Bone marrow (tissue), 2 donors: ENCODE data around the gene CYTH2.

Experiments used
- DNase-seq, 2 donors: peaks; one replicate each; lab custom pipeline; 2025; lab: John Stamatoyannopoulos, UW

The CYTH2 gene

DNA sequence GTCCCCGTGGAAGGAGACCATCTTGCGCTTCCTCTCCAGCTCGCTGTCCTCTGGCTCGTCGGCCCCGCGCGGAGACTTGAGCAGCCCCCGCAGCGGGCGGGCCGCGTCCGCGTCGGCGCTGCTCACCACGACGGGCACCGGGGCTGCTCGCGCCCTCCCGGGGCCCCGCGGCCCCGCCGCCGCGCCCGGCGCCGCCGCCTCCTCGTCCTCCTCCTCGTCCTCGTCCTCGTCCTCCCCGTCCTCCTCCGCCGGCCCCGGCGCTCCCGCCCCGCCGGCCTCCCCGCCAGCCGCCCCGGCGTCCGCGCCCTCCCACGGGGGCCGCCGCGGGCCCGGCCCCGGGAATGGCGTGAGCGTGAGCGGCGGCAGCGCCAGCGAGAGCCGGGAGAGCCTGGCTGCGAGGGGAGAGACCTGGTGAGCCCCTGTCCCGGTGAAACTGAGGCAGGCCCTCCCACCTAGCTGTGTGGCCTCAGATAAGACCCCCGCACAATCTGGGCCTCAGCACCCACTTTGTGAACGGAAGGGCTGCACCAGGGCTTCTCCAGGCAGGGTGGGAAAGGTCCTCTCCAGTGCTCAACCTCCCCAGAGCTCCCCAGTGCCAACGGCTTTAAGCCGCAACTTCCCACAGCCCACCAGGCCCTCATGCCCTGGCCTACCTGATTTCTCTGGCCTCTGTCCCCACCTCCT, 24.7 kb downstream of the CYTH2 start:
- no peak for DNase-seq

DNA sequence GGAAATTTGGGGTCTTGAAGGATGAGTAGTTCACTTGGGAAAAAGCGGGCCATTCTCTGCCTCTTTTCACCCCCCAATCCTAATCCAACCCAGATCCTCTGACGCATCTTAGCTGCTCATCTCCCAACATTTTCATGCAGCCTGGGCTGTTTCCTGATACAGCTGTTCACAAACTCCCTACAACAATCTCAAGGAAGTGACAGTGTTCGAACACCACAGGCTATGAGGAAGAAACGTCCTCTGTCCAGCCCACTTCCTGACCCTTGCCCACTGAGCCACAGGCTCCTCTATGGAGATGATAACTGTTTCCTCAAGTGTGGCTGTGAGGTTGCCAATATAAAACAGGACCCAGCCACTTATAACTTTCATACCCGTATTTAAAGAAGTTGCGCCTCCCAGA, 26.2 kb downstream of the CYTH2 start:
- DNase-seq = no peak

DNA sequence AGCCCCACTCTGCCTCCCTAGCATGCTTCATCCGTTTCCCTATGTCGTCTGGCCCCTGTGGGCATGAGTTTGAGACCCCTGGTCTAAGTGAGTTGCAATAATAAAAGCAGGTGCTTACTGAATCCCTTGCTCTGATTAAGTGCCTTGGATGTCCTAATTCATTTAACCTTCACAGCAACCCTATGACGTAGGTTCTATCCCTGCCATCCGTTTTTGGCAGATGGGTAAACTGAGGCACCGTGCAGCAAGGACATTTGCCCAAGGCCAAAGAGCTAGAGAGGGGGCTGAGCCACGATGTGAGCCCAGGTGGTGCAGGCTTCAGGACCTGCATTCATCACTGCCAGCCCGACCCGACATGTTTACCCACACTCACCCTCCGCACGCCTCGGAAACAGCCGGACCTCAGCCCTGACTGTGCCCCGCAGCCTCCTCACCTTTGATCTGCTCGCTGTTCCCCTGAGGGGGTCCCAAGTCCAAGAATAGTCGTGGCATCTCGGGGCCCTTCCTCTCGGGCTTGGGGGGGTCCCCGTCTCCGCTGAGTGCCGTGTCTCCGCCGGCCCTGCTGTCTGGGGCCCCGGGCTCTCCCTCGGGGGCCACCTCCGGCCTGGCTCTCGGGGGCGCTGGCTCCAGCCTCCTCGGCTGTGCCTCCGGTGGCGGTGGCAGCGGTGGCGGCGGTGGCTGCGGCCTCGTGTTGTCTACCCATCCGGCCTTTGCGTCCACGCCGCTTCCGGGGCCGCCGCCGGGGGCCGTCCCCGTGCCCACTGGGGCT, 28.0 kb downstream of the CYTH2 start:
- DNase-seq = no peak

DNA sequence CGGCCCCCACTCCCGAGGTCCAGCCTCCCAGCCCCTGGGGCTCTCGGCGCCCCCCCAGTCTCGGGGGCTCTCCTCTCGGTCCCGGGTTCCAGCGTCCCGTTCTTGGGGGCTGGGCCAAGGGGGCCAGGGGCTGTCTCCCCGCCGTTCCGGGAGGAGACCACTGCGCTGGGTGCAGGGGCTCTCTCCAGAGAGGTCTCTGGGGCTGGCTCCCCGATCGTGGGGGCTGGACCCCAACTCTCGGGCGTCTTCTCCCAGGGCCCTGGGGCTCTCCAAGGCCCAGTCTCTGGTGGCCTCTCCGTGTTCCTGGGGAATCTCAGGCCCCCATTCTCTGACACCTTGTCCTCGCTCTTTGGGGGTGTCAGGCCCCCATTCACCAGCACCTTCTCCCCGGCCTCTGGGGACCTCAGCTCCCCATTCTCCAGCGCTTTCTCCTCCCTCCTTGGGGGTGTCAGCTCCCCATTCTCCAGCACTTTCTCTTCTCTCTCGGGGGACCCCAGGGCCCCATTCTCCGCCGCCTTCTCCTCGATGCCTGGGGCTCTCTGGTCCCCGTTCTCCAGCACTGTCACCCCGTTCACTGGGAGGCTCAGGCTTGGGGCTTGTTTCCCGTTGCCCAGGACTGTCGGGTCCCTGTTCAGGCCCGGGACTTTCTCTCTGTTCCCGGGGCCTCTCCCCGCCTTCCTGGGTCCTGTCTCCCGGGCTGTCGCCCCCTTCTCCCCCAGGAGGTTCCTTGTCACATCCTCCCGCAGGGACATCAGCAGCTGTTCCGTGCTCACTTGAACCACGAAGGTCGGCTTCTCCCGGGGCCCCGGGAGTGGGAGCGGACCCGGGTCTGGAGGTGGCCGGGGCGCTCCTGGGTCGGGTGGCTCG, 28.8 kb downstream of the CYTH2 start:
- no peak for DNase-seq

DNA sequence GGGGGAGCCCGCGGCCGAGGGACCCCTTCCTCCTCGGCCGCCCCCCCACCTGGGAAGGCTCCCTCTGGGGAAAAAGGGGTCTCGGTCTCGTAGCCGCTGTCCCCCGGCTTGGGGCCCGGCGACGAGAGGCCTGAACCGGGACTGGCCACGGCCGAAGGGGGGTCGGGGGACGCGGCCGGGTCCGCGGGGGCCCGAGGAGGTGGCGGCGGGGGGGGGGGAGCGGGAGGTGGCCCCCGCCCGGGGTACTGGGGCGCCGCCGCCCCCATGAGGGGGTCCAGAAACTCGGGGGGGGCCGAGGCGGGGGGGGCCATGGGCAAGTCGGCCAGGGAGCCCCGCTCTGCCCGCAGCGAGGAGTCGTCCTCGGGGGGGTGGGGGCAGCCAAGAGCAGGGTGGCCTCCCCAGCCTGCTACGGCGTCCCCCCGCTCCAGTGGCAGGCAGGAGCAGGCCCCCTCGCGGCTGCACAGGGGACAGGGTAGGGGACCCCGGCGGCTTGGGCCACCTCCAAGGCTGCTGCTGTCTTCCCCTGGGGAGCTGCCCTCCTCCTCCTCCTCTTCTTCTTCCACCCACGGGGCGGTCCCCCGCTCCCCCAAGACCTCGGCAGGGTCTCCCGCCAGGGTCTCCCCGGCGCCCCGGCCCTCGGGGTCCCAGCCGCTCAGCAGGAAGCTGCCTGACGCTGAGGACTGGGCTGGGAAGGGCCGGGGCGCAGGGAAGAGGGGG, 29.6 kb downstream of the CYTH2 start:
- DNase-seq = no peak

DNA sequence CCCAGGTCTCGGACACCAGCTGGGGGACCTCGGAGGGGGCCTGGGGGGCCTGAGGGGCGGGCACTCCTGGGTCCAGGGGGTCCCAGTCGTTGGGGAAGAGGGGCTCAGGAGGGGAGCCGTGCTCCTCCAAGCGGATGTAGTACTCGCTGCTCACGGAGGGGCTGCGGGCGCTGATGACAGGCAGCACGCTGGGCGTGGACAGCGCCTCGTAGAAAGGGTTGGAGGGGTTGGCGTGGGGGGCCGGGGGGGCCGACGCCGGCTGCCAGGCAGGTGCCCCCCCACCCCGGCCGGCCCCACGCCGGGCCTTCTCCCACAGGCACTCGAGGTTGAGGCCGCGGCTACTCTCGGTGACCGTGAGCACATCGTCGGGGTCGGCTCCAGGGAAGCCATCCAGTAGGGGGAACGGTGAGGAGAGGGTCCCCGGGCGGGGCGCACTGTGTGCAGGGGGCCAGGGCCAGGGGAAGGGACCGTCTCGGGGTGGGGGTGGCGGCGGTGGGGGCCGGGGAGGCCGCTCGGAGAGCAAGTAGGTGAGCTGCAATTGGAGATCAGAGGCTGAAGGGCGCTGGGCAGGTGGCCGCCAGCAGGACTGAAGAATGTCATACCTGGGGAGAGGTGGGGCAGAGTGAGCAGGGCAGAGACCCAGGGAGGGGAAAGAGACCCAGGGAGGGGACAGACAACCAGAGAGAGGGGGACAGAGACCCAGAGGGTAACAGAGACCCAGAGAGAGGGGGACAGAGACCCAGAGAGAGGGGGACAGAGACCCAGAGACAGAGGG, 30.3 kb downstream of the CYTH2 start:
- DNase-seq = no peak

DNA sequence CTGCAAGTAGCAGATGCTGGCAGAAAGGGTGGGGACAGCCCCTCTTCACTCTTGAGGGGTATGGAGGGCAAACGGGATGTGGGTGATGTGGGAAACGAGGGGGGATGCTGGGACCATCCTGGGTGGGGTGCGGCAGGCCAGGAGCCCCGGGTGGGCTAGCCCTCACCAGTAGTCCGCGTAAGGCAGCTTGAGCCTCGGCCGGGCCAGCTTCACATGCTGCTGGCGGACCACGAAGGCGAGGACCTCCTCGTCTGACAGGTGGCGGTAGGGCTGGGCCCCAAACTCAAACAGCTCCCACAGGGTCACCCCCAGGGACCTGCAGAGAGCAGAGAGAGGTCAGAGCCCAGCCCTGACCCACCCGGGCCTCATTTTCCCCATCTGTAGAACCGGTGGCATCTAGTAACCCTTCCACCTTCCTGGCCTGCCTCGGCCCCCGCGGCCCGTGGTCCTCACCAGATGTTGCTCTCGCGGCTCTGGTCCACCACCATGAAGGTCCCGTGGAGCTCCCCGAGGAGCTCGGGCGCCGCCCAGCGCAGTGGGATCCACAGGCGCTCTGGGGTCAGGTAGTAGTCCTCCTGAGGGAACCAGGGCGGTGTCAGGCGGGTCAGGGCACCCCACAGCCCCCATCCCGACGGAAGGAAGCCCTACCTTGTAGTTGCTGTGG, 31.8 kb downstream of the CYTH2 start:
- no peak for DNase-seq

DNA sequence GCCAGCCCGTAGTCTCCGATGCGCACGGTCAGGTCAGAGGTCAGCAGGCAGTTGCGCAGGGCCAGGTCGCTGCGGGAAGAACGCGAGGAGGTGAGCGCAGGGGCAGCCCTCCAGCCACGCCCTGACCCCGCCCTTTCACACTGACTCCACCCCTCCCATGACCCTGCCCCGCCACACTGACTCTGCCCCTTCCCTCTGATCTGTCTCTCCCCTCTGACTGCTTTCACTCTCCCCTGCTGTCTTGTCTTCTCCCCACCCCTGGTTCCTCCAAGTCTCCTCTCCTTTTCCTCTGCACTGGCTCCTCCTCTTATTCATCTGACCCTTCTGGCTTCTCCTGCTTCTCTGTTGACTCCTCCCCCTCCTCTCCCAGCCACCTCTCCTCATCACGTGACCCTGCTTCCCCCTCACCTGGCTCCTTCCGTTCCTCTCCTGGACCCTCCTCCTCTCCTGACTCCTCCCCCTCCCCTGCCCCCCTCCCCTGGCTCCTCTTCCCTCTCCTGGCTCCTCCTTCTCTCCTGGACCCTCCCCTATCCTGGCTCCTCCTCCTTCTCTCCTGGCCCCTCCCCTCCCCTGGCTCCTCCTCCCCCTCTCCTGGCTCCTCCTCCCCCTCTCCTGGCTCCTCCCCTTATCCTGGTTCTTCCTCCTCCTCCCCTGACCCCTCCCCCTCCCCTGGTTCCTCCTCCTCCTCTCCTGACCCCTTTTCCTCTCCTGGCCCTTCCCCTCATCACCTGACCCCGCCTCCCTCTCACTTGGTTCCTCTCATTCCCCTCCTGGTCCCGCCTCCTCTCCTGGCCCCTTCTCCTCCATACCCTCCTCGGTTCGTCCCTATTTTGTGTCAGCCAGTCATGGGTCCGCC, 32.6 kb downstream of the CYTH2 start:
- DNase-seq = peak; percentile 32 to 56

DNA sequence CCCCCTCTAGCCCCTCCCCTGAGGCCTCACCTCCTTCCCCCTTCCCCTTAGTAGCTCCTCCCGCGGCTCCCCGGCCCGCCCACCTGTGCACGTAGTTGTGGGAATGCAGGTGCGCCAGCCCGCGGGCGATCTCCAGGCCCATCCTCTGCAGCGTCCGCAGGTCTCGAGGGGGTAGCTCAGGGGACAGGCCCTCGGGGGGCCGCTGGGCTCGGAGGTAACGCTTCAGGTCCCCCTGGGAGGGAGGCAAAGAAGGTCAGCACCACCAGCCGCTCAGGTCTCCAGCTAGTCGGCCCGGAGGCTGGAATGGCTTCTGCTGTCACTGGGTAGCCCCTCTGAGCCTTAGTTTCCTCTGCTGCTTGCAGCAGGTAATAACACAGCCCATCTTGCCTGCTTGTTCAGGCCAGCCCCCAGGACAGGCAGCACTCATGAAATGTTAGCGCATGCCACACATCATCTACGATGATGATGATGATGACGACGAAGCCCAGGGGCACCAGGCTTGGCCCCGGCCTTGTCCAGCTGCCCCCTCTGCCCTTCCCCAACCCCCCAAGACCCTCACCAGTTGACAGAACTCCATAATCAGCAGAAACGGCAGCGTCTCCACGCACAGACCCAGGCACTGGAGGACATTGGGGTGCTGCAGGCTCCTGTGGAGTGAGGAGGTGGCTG, 33.3 kb downstream of the CYTH2 start:
- DNase-seq = no peak

DNA sequence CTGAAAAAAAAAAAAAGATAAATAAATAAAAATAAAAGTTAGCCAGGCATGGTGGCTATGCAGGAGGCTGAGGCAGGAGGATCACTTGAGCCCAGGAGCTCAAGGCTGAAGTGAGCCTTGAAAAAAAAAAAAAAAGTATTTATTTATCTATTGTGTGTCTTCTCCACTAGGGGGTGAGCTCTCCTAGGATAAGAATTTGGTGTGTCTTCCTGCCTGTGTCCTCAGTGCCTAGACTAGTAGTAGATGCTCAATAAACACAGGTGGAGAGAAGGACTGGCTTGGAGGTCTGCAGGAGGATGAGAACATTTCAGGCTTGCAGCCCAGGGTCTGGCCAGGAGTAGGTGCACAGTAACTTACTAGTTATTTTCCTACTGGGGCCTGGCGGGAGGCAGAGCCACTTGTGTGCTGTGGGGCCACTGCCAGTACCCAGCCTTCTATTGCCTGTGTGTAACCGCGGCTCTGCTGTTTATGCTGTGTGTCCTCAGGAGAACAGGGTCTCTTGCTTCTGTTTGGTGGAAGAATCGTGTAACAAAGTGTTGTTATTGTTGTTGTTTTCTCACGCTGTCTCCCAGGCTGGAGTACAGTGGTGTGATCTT, 37.1 kb downstream of the CYTH2 start:
- DNase-seq = peak in 1 of 2 donors; percentile 40

DNA sequence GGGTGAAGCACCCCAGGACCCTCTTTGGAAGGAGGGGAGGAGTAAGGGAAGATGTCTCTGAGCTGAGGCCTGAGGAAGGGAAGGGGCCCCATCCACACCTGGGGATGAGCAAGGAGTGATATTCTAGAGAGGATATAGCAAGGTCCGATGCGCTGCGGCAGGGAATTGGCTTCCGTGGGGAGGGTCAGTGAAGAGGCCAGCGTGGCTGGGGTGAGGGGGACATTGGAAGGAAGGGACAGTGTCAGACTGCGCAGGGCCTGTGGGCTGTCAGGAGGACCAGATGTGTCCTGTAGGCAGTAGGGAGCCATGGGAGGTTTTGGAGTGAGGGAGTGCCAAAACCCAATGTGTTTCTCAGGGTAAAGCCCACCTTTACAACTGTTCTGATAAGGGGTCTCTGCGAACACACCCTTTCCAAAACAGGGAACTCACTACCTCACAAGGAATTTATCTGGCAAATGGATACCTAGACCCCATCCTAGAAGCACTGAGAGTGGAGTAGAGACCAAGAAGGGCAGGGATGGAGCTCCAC, 38.8 kb downstream of the CYTH2 start:
- DNase-seq = no peak

DNA sequence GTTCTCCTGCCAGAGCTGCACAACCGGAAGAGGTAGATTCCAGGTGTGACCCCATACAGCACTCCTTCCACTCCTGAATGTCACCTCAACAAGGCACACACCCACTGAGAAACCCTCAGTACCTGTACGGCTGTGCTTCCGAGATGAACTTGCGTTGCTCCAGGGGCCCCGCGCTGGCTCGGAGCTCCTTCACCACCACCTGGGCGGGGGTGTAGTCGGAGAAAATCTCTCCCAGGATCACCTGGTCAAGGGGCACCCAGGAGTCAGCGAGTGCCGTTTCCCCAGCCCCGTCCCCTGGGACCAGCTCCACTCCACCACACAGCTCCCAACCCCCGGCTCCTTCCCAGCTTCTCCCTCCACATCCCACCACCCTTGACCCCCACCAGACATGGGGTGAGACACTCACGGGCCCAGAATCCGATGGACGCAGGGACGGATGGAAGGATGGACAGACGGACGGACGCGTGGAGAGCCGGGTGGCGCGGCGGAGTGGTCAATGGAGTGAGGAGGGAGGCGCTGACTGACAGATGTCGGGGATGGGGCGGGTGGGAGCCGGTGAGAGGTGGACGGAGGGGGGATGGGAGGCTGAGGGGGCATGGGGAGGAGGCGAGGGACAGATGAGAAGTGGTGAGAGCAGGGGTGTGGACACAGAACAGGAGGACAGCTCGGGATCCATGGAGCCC, 39.7 kb downstream of the CYTH2 start:
- DNase-seq = no peak

DNA sequence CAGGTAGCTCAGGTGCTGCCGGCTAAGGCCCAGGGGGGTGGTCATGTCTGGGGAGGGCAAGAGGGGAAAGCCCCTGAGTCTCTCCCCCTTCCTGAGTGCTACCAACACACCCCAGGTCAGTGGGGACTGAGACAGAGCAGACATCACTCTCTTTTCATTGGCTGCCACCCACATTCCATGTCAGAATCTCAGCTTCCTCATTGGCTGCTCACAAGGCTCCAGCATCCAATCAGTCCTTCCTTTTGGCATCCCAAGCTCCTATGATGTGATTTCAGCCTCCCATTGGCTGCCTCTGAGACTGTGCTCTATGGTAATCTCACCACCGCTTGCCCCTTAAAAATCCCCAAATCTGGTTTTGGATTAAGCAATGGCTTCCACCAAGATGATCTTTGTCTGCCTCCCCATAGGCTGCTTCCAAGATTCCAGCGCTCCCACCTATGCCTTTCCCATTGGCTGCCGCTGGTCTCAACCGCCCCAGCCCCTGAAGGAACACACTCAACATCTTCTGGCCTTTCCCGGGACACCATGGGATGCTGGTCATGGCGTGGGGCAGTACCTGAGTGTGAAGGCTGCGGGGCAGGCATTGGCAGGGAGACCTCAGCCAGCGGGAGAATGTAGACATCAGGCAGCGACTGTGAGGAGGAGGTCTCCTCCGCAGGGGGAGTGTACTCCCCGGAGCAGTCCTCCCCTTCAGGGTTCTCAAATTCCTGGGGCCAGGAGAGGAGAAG, 40.5 kb downstream of the CYTH2 start:
- DNase-seq = no peak

DNA sequence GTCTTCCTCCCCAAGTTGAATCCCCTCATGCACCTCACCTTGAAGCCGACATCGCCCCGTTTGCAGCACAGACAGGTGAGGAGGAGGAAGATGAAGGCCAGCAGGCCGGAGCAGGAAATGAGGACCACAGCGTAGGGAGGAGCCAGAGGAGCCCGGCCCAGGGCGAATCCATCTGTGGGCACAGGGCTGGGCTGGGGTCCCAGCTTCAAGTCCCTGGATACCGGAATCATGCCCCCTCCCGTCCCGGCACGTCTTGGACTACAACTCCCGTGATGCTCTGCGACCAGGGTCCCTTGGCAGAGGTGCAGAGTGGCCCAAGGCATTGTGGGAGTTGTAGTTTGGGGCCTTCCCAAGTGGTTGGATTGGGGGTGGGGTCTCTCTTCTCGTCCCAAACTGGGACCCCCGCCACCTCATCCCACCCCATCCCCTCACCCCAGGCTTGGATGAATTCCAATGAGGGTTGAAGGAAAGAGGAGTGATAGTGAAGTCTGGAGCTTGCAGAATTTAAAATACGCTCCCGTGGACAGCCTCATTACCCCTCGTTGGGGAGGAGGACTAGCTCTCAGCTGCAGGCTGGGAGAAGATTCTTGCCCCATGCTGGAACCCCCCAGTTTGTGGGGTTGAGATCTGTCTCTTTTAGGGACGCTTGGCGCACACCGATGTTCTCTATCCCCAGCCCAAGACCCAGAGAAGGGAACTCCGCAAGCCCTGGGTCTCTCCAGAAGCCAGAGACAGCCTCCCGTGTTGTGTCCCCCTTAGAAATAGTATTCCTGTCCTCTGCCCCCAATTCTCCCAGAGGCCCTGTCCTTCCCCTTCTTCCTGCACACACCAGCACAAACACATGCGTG, 41.5 kb downstream of the CYTH2 start:
- DNase-seq = peak in 1 of 2 donors; percentile 24

DNA sequence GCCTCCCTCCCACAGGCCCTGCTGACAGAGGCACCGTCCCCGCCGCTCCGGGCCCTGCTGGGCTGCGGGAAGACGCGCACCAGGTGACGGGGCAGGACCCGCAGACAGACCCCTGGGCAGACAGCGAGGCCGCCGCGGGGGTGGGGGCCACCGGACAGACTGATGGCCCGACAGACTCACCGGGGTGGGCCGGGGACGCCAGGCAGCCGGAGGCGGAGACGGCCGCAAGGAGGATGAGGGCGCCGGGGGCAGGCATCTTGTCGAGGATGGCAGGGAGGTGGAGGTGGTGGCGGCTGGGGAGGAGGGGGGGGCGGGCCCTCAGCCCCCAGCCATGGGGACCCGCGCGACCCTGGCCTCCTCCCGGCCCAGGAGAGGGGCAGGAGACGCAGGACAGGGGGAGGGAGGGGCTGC, 42.2 kb downstream of the CYTH2 start:
- no peak for DNase-seq

DNA sequence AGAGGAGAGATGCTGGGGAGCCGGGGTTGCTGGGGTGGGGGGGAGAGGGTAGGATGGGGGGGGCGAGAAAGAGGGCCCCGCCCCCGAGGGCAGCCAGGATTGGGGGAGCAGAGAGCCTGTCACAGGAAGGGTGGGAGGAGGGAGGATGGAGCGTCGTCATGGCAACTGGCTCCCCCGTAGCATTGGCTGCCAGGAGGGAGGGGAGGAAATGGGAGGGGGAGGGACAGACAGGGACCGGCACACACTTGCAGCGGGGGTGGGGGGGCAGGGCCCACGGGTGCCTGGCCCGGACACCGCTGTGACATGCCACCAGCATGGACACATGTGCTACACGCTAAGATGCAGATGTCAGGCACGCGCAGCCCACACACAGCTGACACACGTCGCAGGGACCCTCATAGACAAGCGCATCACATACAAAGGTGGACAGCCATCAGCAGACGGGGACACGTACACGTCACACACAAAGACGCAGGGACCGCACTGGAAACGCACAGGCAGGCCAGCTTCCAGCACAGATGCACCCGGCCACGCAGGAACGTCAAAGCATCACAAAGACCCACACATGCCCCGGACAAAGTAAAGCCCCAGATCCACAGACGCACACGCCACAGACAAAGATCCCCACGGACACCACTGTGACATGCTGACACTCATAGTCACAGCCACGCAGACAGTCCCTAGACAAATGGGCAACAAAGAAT, 42.8 kb downstream of the CYTH2 start, which contains the start of gene LMTK3:
Gene LMTK3, minus strand, starts transcription at position 36 of the 704 bp plus-strand sequence. CDS start 259 bp downstream, outside the sequence.
- no peak for DNase-seq
